GM18867 (cell line): ENCODE results near the gene PAK1.
"Not testable (repeated sequence)": the region's sequence is repeated elsewhere in the genome, so short reads cannot be mapped to it uniquely, and the experiment has no call there.

Source experiments
- ATAC-seq: cut with Tn5 transposase; IDR thresholded peaks from one replicate; pipeline ENCODE4 v1.9.1; 2021; ENCODE audit warnings: mild to moderate bottlenecking, moderate library complexity; ENCODE audit not compliant: unreplicated experiment

Gene PAK1

GRCh38 chr11:77312107-77312506, 161.8 kb downstream of the PAK1 start:
- no peak for ATAC-seq

DNA sequence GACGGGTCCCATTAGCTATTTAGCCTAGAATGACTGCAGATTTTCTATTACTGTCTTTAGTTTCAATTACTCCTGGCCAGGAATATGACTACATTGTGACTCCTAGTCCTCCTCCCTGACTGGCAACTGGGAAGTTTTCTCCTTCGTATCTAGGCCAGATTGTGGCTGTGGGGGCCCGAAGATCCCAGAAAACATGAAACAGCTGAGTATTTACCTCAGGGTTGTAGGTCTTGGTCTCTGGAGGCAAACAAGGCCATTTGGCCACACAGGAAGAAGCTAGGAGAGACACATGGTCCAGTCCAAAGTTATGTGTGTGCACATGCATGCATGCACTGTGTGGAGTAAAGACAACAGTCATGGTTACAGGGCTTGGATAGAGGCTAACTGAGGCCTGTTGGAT, 162.2 kb downstream of the PAK1 start:
- ATAC-seq, result no peak

- no peak for ATAC-seq
These were observed 163.2 kb downstream of the PAK1 start for GRCh38 chr11:77310721-77311120.

GRCh38 chr11:77309401-77310085, 164.4 kb downstream of the PAK1 start:
- ATAC-seq, result no peak

GRCh38 chr11:77308838-77309237, 165.1 kb downstream of the PAK1 start:
- no peak for ATAC-seq

DNA sequence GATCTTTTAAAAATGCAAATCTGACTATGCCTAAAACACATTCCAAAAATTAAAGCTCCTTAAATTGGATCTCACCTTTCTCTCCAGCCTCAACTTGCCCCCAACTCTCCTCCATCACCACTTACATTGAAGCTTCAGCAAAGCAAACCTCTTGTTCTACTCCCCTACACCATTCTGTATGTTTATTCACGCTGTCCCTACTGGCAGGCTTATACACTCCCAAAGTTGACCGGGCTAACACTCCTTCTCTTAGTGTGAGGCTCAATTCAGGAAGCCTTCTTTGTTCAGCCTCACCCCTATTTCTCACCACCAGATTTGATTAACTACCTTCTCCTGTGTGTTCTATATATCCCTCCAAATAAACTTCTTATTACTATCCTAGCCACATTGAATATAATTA, 170.6 kb downstream of the PAK1 start:
- ATAC-seq, result no peak

DNA sequence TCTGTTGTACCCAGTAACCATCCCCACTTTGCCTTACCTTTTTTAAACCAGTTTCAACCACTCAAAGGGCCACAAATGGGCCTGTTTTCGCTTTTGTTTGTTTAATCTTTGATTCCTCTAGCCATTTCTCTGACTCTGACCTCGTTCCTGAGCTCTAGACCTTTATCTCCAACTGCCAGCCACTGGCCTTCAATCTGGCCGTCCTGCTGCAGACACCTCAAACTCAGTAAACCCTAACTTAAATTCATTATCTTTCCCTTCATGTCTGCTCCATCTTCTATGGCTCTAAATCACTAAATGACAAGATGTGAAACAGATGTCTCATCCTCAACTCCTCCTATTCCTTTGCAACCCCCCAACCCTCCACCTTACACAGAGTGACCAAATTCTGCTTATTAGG, 171.1 kb downstream of the PAK1 start:
- no peak for ATAC-seq

DNA sequence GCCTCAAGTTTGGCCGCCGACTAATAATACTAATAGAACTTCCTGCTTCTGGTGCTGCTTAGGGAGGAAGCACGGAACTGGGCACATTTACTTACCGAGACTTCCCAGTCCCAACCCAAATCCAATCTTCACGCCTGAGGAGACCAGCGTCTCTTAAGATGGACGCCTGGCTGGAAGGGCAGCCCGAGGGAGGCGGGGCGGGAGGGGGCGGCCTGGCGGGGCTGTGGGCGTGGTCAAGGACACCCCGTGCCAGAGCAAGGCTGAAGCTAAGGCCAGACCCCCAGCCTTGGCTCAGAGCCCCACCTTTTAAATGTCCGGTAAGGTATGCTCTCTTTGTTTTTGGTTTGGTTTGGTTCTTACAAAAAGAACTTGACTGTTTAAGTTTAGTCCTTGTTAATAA, 172.4 kb downstream of the PAK1 start, which contains the start of gene GDPD4:
TSS of gene GDPD4 (minus strand) at position 177 of the 400 bp plus-strand sequence. CDS start 16,549 bp downstream, outside the sequence.
- no peak for ATAC-seq

GRCh38 chr11:77300695-77301094, 173.2 kb downstream of the PAK1 start:
- no peak for ATAC-seq

DNA sequence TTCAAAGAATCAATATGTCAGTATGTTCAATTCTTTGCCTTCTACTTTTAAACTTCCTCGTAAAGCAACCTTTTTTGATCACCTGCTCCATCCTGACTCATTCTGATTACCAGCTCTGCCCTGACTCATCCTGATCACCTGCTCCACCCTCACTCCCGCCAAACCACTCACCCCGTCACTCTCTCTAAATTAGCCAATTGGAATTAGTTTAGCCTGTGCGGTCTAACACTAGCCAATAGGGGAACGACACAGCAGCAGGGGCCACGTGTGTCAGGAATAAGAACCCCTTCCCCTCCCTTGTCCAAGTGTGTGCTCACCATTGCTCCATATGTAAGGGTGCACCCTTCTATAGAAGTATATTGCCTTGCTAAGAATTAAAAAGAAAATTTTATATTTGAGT, 173.9 kb downstream of the PAK1 start:
- not testable (repeated sequence) for ATAC-seq

DNA sequence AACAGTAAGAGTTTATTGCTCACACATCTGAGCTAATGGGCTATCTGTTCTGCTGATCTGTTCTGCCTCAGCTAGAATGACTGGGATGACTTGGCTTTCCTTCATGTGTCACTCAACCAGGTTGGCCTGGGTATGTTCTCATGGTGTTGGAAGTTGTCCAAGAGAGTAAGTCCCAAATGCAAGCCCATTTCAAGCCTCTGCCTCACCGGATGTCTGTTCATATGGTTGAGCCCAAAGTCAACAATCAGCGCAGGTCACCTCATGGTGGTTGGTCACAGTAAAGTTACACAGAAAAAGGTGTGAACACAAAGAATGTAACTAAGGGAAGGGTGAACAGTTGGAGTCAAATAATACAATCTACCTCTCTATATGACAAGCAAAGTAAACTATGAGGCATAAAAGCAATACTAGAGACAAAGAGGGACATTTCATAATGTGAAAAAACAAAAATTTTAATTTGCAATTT, 174.3 kb downstream of the PAK1 start:
- ATAC-seq, result no peak

DNA sequence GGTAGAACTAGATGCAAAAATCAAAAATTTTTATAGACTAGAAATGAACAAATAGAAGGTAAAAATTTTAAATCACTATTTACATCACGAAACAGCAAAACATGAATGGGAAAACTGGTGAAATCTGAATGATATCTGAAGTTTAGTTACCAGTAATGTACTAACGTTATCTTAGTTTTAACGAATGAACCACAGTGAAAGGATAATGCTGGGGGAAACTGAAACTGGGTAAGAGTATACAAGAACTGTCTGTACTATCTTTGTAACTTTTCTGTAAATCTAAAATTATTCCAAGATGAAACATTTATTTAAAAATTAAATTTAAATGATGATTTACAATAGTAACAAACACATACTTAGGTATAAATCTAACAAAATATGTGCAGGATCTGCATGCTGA, 179.9 kb downstream of the PAK1 start:
- no peak for ATAC-seq

DNA sequence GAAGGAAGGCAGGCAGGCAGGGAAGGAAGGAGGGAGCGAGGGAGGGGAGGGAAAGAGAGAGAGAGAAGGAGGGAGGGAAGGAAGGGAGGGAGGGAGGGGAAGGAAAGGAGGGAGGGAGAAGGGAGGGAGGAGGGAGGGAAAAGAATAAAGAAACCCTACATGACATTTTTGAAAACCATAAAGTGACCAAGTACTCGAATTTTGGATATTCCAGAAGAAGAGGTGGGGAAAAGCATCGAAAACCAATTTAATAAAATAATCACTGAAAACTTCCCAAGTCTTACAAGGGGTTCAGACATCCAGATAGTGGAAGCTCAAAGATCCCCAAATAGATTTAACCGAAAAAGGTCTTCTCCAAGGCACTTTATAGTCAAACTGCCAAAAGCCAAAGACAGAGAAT, 184.2 kb downstream of the PAK1 start:
- no peak for ATAC-seq

- no peak for ATAC-seq
These were observed 186.2 kb downstream of the PAK1 start for GRCh38 chr11:77287615-77288273.

GRCh38 chr11:77287136-77287535, 186.8 kb downstream of the PAK1 start:
- no peak for ATAC-seq

DNA sequence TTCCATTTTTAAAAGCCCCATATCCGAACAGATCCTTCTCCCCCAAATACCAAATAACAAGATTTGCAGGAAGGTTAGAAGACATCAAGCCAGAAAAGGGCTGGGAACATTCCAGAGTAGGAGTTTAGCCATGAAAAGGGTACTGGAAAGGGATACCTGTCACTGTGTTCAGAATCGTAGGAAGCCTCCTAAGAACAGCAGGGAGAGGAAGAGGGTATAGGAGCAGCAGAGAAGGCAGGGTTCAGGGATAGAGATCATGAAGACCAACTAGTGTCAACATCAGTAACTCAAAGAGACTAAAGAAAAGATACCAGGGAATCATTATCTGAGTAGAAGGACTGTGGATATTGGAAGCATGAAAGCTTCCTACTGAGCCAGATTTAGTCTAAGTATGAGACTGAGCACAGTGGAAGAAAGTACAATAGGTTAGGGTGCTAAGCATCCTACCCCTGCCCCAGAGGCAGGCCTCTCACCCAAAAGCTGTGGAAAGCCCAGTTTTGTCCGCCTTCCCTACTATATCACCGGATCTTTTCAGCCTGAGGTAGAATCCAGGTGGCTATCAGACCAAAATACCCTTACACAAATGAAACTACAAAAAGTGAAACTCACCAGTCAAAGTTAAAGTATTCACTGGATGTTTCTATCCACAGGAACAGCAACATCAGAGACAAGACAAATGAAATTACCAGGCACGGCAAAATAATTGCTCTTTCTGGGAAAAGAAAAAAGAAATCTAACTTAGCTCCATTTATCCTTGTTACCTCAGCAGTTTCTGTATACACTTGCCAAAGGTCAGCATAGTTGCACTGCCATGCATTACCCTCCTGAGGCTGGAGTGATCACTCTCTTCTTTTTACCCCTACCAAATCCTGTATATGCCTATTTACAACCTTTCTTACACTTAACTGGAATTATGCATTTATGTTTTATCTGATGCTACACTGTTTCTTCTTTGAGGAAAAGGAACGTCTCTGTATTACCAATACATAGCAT, 189.1 kb downstream of the PAK1 start:
- ATAC-seq, result no peak

- no peak for ATAC-seq
These were observed 190.8 kb downstream of the PAK1 start for GRCh38 chr11:77283101-77283500.

- no peak for ATAC-seq
These were observed 195.0 kb downstream of the PAK1 start for GRCh38 chr11:77278595-77279506.

DNA sequence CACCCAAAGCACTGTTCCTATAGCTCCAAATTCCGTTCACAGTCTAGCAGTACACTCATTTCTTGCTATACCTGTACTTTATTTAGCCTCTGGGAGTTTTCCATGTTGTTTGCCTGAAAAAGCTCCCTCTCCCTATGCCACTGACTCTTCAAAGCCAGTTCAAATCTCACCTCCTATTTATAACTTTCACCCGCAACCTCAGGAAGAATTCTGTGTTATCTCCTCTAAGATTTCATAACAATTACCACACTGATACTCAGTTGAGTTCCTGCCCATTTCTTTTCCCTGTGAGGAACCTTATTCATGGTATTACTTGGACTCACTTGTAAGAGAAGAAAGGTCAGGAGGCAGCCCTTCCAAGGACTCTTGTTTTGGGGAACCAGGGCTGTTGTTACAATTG, 197.6 kb downstream of the PAK1 start:
- no peak for ATAC-seq
